Renal cortical epithelial cell (primary cell): ENCODE data around the gene IL13RA1. TPM values are rescaled to one million over a fixed set of nuclear protein-coding genes. Genes with fewer than 3 reads are reported as not detected.
A peak's percentile ranks its signal among the peaks of the same experiment; 100 is the strongest.
"Not testable (repeated sequence)": the region's sequence is repeated elsewhere in the genome, so short reads cannot be mapped to it uniquely, and the experiment has no call there.

Source experiments
- DNase-seq: peaks from one replicate; pipeline ENCODE4 v3.0.0-alpha.2; 2011; ENCODE audit warnings: low read depth
- total RNA-seq: library from RNA; depleted of rRNA; stranded (reverse); fragments of >200 nt; gene quantifications from 2 replicates; pipeline ENCODE4 v1.2.3, GENCODE V29; 2014

Gene IL13RA1
- 39.9 and 57.3 TPM in 2 replicates for total RNA-seq

DNA sequence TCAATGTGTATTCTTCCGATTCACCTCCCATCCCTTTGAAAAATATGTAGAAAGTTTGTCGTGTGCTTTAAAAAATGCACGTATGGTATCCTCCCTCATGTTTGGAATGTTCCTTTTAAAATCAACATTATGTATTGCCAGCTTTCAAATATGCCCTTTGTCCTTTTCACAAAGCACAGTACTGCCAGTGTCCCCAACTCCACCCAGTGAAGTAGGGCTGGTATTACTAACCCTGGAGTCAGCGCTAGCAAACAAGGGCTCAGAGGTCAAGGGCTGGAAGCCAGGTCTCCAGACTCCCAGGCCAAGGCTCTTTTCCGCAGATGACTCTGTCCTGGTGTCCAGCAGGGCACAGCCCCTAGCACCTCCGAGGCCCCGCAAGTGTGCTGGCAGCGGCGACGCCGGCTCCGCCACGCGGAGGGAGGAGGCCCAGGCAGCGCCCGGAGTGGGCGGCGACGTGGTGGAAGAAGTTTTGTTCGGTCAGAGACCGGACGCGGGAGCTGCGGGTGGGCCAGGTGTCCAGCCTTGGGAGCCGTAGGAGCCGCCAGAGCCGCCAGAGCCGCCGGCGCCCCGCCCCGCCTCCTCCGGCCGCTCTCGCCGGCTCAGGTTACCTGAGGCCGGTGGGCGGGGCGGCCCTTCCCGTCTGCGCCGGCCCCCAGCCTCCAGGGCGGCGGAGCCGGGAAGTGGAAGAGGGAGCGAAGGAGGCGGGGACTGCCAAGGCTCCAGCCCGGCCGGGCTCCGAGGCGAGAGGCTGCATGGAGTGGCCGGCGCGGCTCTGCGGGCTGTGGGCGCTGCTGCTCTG lies at the start of gene IL13RA1:
Gene IL13RA1 (plus strand): TSS at position 720 of the 799 bp plus-strand sequence. CDS start 33 bp downstream, at position 753.
- peak; percentile 60 for DNase-seq

DNA sequence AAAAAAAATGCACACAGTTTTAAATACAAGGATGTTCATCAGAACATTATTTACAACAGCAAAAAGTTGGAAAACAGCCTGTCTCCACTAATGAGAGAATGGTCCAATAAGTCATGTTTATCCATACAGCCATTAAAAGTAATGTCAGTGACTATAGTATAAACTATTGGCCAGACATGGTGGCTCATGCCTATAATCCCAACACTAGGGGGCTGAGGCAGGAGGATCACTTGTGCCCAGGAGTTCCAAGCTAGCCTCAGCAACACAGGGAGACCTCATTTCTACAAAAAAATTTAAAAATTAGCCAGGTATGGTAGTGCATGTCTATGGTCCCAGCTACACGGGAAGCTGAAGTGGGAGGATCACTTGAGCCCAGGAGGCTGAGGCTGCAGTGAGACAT lies 48.1 kb upstream of the IL13RA1 start:
- DNase-seq, result no peak

DNA sequence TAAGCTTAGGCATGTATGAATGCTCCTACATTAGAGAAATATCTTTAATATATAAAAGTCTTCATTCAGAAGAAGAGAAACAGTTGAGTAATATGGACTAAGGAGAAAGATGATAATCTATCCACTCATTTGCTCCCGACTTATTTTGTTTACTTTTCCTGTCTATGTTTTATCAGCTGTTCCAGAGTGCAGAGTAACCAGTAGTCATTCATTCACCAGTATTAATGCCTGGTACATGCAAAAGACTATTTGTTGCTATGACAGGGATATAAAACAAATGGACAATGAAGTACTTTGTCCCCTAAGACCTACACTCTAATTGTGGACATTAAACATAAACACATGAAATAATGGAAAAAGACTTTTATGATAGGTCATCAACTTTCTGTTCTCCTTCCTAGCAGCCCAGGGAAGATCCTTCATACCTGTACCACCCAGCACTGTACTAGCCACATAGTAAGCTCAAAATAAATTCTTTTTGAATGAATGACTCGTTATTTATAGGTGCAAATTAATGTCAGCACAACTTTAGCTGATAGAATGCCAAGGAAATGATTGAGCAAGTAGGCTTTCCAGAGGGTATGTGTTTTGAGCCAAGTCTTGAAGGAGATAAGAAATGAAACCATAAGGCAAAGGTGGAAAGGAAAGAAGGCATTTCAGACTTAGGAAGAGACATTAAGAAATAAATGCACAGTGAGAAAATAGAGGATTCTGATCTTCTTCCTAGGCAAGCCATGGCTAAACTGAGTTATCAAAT lies 45.0 kb upstream of the IL13RA1 start:
- peak; percentile 51 for DNase-seq

DNA sequence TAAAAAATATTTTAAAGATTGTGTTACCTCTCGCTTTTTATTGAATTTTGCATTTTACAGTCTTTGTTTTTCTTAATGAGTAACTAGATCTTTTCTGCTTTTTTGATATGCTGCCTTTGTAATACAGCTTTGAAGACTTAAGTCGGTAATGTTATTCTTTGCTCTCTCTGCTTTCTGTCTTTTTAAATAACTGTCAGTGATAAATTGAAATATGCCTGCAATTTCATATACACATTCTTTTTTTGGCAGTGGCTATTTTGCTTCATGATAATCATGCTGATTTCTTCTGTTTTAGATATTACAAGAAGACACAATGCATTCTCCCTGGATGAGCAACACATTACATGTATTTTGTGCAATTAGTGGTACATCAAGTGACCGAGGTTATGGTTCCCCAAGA lies 42.0 kb upstream of the IL13RA1 start:
- DNase-seq, result no peak

DNA sequence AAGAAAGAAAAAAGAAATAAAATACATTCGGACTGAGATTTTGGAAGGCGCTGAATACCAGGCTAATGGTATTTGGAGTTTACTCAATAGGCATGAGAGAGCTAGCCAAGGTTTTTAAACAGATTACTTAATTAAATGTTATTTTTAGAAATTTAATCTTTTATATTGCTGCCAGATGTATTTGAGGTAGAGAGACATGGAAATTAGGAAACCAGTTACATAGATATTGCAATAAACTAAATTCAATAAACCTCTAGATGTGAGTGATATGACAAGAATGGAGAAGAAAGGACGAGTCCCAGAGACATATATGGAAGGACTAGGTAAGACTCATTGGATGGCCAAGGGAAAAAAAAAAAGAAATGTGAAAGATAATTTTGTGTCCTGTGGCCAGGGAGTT lies 38.5 kb upstream of the IL13RA1 start:
- DNase-seq, result no peak

DNA sequence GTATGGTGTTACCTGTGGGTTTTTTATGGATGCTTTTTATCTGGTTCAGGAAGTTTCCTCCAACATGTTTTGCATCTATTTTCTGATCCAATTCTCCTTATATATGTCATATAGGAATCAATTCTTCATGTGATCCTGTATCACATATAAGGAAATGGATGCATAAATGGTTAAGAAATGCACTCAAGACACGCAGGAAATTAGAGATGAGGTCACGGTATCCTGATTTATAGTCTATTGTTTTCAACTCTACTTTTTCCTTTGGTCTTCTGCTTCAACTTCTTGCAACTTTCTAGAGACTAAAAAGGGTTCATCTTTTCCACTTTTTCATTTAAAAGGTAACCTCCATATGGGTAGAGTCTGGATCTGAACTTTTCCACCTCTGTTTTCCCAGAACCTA lies 33.6 kb upstream of the IL13RA1 start:
- DNase-seq, result no peak

DNA sequence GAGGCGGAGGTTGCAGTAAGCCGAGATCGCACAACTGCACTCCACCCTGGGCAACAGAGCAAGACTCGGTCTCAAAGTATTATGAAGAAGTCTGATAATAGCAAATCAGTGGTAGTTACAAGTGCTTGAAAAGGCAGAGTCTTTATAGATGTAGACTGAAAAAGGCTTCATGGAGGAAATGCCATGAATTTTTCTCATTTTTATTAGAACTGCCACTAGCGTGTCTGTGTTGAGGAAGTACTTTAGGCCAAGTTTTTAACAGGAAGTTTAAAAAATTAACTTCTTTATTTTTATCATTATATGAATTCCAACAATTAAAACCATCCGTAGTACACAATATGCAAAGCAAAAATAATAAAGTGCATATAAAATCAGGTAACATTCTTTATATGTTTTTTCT lies 32.8 kb upstream of the IL13RA1 start:
- no peak for DNase-seq

DNA sequence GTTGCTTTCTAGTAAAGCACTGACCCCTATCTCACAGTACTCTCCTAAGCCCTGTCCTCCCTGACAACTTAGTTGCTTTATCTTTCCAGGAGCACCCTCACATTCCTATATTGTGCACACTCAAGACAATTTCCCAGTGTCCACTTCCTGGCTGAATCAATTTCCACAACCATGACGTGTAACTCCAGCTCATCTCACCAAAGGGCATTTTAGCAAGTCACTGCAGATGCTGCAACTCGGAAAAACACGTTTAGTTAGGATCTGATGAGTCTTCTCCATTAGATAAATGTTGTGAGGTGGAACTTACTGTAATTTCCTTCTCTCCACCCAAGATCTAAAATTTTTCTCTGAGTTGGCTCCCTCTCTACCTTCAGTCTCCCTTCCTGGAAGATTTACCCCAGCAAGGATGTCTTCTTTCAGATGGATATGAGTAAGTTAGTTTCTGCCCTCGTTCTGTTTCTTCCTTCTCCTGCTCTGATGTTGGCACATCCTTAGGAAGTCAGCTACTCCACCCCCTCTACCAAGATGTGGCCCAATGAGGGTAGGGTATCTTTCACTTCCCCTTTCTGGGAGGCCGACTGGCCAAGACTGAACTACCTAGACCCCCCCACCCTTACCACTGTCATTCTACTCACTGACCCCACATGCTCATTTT lies 28.8 kb upstream of the IL13RA1 start:
- no peak for DNase-seq

DNA sequence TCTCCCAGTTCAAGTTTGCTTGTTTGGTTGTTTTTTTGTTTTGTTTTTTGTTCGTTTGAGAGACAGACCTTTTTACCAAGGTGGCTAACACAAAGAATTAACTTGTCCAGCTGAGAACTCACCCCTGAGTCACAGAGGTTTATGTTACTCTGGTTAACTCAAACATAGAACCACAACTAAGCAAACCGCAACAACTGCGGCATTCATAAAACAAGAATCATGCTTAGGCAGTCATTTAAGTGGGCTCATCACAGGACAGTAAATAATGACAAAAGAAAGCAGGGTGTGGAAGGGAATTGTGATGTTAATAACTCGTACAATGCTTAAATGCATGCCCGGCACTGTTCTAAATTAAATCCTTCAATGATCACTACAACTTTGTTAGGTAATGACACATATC lies 24.7 kb upstream of the IL13RA1 start:
- DNase-seq, result no peak

DNA sequence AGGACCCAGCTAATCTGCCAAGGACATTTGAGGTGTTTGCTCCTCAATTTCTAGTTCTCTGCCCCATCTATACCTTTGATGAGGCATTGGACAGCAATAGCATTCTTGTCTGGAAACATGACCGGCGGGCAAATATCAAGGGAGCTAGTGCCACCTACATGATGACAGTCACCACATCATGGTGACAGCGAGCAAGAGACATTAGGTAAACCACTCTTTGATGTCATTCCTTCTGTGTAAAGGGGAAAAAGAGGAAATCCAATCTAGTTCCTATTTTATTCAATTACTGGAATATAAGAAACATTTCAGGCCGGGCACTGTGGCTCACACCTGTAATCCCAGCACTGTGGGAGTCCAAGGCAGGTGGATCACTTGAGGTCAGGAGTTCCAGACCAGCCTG lies 20.7 kb upstream of the IL13RA1 start:
- no peak for DNase-seq

DNA sequence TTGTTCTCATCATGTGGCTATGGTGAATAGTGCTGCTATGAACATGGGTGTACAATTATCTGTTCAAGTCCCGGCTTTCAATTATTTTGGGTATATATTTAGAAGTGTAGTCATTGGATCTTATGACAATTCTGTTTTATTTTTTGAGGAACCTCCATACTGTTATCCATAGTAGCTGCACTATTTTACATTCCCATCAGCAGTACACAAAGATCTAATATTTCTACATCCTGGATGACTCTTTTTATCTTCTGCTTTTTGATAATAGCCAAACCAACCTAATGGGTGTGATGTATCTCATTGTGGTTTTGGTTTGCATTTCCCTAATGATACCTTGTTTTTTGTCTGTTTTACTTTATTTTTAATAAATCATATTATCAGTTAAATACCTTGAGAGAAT lies 12.9 kb upstream of the IL13RA1 start:
- no peak for DNase-seq

DNA sequence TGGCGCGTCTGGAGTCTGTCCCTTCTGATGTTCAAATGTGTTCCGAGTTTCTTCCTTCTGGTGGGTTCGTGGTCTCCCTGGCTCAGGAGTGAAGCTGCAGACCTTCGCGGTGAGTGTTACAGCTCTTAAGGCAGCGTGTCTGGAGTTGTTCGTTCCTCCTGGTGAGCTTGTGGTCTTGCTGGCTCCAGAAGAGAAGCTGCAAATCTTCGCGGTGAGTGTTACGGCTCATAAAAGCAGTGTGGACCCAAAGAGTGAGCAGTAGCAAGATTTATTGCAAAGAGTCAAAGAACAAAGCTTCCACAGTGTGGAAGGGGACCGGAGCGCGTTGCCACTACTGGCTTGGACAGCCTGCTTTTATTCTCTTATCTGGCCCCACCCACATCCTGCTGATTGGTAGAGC lies 11.5 kb upstream of the IL13RA1 start:
- not testable (repeated sequence) for DNase-seq

DNA sequence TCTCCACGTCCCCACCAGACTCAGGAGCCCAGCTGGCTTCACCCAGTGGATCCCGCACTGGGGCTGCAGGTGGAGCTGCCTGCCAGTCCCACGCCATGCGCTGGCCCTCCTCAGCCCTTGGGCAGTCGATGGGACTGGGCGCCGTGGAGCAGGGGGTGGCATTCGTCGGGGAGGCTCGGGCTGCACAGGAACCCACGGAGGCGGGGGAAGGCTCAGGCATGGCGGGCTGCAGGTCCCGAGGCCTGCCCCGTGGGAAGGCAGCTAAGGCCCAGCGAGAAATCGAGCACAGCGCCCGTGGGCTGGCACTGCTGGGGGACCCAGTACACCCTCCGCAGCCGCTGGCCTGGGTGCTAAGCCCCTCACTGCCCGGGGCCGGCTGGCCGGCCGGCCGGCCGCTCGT lies 10.6 kb upstream of the IL13RA1 start:
- not testable (repeated sequence) for DNase-seq

DNA sequence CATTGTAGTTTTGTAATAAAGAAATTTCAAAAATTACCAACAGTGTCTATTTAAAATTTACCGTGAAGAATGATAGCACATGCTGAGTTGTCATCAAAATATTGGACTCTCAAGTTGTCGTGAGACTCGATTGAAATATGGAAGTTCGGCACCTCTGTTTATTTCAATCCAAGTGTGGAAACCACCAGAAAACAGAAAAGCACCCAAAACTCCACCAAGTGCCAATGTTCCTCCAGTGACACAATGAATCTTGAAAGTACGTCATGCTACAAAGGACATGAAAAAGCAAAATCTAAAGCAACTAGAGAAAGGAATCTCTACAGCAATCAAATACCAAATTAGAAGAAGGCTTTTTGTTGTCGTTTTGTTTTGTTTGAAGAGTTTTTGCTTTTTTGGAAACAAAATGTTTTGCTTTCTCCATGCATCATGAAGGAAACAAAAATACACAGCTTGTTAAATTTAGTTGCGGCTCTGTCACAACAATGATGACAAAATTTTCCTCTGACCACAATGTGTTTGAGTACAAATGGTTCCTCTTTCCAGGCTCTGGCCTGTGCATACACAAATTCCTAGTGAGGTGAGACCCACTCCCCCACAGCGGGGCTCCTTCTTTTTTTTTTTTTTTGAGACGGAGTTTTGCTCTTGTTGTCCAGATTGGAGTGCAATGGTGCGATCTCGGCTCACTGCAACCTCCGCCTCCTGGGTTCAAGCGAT lies 9.6 kb upstream of the IL13RA1 start:
- DNase-seq, result no peak

DNA sequence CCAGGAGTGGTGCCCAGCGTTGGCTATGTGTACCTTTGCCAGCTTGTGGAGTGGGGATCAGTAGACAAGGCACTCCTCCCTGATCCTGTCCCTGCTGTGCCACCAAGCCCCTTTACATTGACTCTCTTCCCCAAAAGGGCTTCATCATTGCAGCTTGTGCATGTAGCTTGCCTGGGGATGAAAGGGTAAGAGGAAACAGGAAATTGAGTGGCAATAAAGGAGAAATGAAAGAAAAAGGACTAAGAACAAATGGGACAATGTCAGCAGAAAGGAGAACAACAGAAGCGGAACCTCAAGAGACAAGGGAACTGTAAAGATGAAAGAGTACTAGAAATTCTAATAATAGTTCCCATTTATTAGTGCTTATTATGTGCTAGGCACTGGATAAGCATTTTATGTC lies 8.7 kb upstream of the IL13RA1 start:
- DNase-seq, result no peak

DNA sequence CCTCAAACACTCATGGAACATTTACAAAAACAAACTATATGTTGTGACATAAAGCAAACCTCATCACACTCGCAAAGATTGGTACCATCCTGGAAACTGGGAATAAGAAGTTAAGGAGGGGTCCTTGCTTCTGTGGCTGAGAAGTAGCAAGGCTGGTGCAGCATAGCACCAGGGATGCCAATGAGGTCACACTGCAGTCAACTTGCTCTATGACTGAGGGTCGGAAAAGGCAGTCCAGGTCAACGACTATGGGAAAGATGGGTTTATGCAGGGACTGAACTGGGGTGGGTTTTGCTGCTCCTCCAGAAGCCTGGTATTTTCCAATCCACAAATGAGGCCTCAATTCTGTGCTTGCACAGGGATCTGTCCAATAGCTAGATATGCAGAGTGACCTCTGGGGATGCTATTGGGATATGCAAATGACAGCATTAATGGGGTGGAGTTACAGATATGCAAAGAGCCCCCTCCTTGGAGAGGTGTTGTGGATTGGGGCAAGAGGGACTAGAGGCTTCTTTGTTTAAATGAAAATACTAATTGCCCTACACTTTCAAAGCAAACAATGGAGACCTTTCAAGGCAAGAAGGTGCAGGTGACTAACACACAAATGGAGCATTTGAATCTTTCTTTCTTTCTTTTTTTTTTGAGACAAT lies 7.2 kb upstream of the IL13RA1 start:
- no peak for DNase-seq

DNA sequence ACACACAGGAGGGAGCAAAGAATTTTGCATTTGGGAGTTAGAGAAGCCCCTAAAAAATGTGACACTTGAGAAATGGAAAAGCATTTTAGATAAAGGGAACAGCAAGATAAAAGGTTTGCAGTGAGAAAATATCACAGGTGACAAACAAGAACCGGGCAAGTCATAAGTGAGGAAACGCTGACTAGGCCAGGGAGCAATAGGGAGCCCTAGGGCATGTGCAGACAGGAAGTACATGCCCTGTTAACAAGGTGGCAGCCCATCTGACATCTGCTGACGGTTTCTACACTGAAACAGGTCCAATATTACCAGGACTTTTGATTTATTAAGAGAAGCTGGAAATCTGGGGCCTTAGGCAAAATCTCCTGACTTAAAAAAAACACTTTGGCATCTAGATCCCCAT lies 4.0 kb upstream of the IL13RA1 start:
- DNase-seq, result no peak

DNA sequence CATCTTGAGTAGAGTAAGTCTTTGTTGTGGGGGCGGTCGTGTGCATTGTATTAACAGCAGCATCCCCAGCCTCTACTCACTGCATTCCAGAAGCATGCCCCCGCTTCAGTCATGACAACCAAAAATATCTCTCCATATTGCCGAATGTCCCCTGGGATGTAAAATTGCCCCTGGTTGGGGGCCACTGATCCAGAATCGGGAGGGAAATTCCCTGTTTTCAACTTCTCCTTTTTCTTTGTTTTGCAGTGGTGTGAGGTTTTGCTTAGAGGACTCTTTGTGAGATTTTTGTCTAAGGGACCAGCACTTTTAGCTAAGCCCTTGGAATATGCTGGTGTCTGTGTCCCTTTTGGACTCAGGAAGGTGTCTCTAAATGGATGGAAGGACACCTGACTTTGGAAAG lies 3.0 kb upstream of the IL13RA1 start:
- no peak for DNase-seq

DNA sequence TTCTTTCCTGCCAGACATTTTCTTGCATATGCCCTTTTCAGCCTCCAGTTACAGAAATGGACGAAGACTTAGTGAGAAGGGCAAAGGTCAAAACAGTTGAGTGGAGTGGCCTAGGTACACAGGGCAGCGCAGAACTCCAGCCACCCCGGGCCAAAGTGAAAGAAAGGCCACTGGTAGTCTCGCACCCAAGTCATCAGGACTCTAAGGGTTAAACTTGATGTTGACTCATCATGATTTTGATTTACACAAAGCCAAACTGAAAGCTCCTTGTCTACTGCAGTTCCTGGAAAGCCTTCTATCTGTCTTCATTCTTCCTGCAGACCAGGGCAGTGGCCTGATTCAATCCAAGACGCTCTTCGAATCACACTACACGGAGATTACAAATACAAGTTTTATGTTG lies 2.6 kb upstream of the IL13RA1 start:
- DNase-seq, result no peak

DNA sequence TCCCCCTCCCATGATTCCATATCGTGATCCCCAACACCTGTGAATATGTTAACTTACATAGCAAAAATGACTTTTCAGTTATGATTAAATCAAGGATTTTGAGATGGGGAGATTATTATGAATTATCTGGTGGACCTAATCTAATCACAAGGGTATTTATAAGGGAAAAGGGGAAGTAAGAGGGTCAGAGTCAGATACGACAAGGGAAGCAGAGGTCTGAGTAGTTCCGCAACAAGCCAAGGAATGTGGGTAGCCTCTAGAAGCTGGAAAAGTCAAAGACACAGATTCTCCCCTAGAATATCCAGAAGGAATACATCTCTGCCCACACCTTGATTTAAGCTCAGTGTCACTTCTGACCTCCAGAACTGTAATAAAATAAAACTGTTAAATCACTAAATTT lies 1.0 kb upstream of the IL13RA1 start:
- DNase-seq, result no peak

DNA sequence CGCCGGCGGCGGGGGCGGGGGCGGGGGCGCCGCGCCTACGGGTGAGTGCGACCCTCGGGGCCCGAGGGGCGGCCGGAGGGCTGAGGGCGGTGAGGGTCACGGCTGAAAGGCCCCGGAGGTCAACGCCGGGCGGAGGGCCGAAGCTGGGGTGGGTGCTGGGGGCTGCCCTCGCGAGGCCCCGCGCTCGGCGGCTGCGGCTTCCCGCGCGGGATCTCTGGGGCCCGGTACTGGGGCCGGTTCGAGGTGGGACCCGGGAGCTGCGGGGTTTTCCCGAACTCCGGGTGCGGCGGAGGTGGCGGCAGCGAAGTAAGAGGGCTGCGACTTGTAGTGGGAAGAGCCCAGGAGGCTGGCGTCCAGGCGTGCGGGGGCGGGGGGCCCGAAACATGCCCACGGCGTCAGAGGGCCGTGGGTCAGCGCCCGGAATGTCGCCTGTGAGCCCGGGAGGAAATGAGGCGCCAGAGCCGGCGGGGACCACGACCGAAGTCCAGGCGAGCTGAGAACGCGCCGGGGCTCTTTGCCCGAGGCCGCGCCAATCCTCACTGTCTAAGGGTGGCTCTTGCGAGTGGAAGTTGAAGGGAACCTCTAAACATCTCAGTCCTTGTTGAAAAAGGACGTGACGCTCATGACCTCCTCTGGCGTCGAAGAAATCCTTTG lies 407 bp downstream of the IL13RA1 start:
- no peak for DNase-seq
